ENCODE measurements around the gene FYN. TPM values are rescaled to one million over a fixed set of nuclear protein-coding genes. Genes with fewer than 3 reads are reported as not detected.

FYN gene
- total and polyA plus RNA-seq, 2 of the 4 experiments (the other 2 are of a cell fraction) = 30.8 to 36.4 TPM

GRCh38 chr6:111713811-111714210 is 159.4 kb downstream of the FYN start:
- BruUV-seq (replicated peaks) = no TSS peak
- H3K4me1 ChIP-seq (ENCODE audit: control insufficient read depth, insufficient read depth, low read length) = peaks cover 6% of the 10 kb centered on the region
- ChIA-PET CTCF (no interaction called here), POLR2A (ENCODE audit: unreplicated experiment) (no interaction called here)
- H3K27ac ChIP-seq (ENCODE audit: insufficient read depth, low read length) = no peak overlapping the region
- dilution Hi-C loops (cut with HindIII; ENCODE audit: low sequenced_read_pairs, unreplicated experiment) (no loop called here), in situ Hi-C loops (cut with MboI; ENCODE audit: low sequenced_read_pairs) (no loop called here), intact Hi-C loops (cut with micrococcal nuclease) (loop anchor here (5.0 kb wide), 1 partner anchor 108 kb away; no protein-coding TSS in a partner anchor)
- H3K79me1 ChIP-seq (ENCODE audit: low read depth in 1 of 2, low read length in 2 of 2) = 0 out of 4 replicates have a peak, but pooled peaks cover 0 to 3% of the 10 kb centered on the region in 2 experiments
- no peak overlapping the region for H2BK20ac ChIP-seq (ENCODE audit: low read depth, low read length)
- no peak overlapping the region; the same call in 2 of the 3 replicates for H2BK15ac ChIP-seq (ENCODE audit: low read depth, low read length)
- no peak overlapping the region for H4K5ac ChIP-seq (ENCODE audit: low read depth, low read length)
- H3K9me1 ChIP-seq (ENCODE audit: insufficient read depth, low read length) = 0 out of 2 replicates have a peak, but pooled peaks cover 5% of the 10 kb centered on the region
- peak overlapping the region; percentile 22; the same call in 1 of the 2 replicates for H3K18ac ChIP-seq (ENCODE audit: low read depth, low read length)
- DNase-seq = no peak
- H3K4me3 ChIP-seq (ENCODE audit: insufficient read depth, low read depth, low read length) = no peak overlapping the region
- no peak overlapping the region for H2AK5ac ChIP-seq (ENCODE audit: low read depth, low read length)
- H2AK9ac ChIP-seq (replicated peaks; ENCODE audit: low read depth, low read length, poor library complexity) = no peak overlapping the region
- no peak overlapping the region for H2AFZ ChIP-seq (replicated peaks; ENCODE audit: low read length, poor library complexity)
- H3K23ac ChIP-seq (ENCODE audit: low read depth, low read length) = no peak overlapping the region
- H3K4me2 ChIP-seq (ENCODE audit: low read depth, low read length) = no peak overlapping the region
- peaks cover 16% of the 10 kb centered on the region for H3K36me3 ChIP-seq (ENCODE audit: control insufficient read depth, insufficient read depth, low read length)
- no peak overlapping the region for H3K56ac ChIP-seq (ENCODE audit: extremely low read depth, insufficient read depth, low read length)
- no peak overlapping the region for H2BK120ac ChIP-seq (ENCODE audit: low read depth, low read length)
- no peak overlapping the region for H4K91ac ChIP-seq (ENCODE audit: insufficient read depth, low read depth, low read length)
- no peak overlapping the region for H4K8ac ChIP-seq (ENCODE audit: low read depth in 2 of 2, low read length in 2 of 2)
- no peaks in the 10 kb centered on the region for H4K20me1 ChIP-seq (ENCODE audit: insufficient read depth, low read length)
- H3K27me3 ChIP-seq (ENCODE audit: control insufficient read depth, insufficient read depth, low read length) = no peaks in the 10 kb centered on the region
- H3K9ac ChIP-seq (ENCODE audit: low read depth, low read length) = no peak overlapping the region
- no peak for TF ChIP-seq SMC3 (IDR thresholded peaks at IDR 0.05; ENCODE audit: low read depth, low read length)
- TF ChIP-seq CEBPB (IDR thresholded peaks at IDR 0.05; ENCODE audit: low read depth, low read length) = no peak
- TF ChIP-seq RCOR1 (IDR thresholded peaks at IDR 0.05; ENCODE audit: insufficient replicate concordance, low read length) = no peak
- TF ChIP-seq RAD21 (IDR thresholded peaks at IDR 0.05; ENCODE audit: low read length) = no peak
- no peak for TF ChIP-seq NFE2L2 (IDR thresholded peaks at IDR 0.05; ENCODE audit: low read depth, low read length)
- no peak for TF ChIP-seq ELK1 (IDR thresholded peaks at IDR 0.05; ENCODE audit: borderline replicate concordance, low read depth, low read length)
- no peak for TF ChIP-seq MXI1 (IDR thresholded peaks at IDR 0.05; ENCODE audit: borderline replicate concordance, low read depth, low read length)
- no peak for TF ChIP-seq RFX5 (IDR thresholded peaks at IDR 0.05; ENCODE audit: low read depth, low read length)
- no peak for TF ChIP-seq CHD1 (IDR thresholded peaks at IDR 0.05; ENCODE audit: low read depth, low read length)
- no peak for TF ChIP-seq USF2 (IDR thresholded peaks at IDR 0.05; ENCODE audit: low read depth, low read length)
- no peak for TF ChIP-seq MAFK (IDR thresholded peaks at IDR 0.05; ENCODE audit: low read depth, low read length)
- no peak for TF ChIP-seq FOS (IDR thresholded peaks at IDR 0.05; ENCODE audit: low read depth, low read length)
- TF ChIP-seq CTCF (conservative IDR thresholded peaks at IDR 0.05; ENCODE audit: low read depth, low read length) = no peak
- TF ChIP-seq BHLHE40 (IDR thresholded peaks at IDR 0.05; ENCODE audit: low read depth, low read length) = no peak
- no peak for TF ChIP-seq MAZ (IDR thresholded peaks at IDR 0.05; ENCODE audit: borderline replicate concordance, low read depth, low read length)
- no peak for ATAC-seq (ENCODE audit: low read depth)
- no CpG with 5 or more reads among the region's 4 CpGs for WGBS, 2 experiments (ENCODE audit: extremely low coverage in 2 of 2, insufficient read length in 1 of 2)
- no peak overlapping the region for H3K4ac ChIP-seq (ENCODE audit: low read depth, low read length)
- no peak overlapping the region for H3K14ac ChIP-seq (replicated peaks; ENCODE audit: low read depth, low read length)
- no peaks in the 10 kb centered on the region for H3K9me3 ChIP-seq (ENCODE audit: control insufficient read depth, insufficient read depth, low read length)
- H2BK5ac ChIP-seq (ENCODE audit: low read depth, low read length, poor library complexity, severe bottlenecking) = no peak overlapping the region

Measured in IMR-90 (cell line).